RWPE1 (cell line): ENCODE measurements around the gene METTL14.

Experiments
- CTCF ChIA-PET: fragments of 350-600 bp; sonication (Branson Sonifier 250); formaldehyde crosslinking; extraction: SDS; loops from one replicate; lab custom pipeline; 2021; lab: Yijun Ruan, JAX
- POLR2A ChIA-PET: fragments of 400-600 bp; formaldehyde crosslinking; extraction: SDS; loops from one replicate; lab custom pipeline; 2020; ENCODE audit warnings: antibody characterized with exemption; ENCODE audit not compliant: low non-redundant PET; lab: Yijun Ruan, JAX
- DNase-seq: peaks from one replicate; pipeline ENCODE4 v3.0.0; 2012; ENCODE audit warnings: low spot score
- H3K27ac ChIP-seq: fragments of 450-650 bp; 2 replicates; pipeline ENCODE4 v1.5.1; 2017
- TF ChIP-seq, protein P1 (sequence below): fragments of 450-650 bp; conservative IDR thresholded peaks from 2 replicates; pipeline ENCODE4 v1.5.1; 2017; ENCODE audit warnings: low read depth, mild to moderate bottlenecking

METTL14 gene

DNA sequence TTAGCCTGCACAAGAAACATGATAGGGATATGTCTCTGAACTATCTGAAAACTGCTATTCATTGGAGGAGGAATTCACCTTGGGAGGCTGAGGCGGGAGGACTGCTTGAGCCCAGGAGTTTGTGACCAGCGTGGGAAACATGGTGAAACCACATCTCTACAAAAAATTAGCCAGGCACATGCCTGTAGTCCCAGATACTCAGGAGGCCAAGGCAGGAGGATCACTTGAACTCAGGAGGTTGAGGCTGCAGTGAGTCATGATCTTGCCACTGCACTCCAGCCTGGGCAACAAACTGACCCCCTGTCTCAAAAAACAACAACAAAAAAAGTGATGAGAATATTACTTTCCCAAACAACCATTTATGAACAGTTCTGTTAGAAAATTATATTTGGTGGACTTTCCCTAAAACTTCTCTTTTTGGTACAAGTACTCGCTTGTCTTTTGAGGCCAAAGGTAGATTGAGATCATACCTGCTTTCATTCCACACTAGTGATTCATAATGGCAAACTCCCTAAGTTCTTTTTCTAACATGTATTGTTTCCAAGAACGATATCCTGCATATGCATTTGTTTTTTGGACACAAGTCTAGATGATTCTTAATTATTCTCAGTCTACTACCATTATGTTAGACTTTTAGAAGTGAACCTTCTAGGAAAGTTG, 33.4 kb downstream of the METTL14 start:
- ChIA-PET CTCF (interaction anchor here (0.7 kb wide), 1 partner anchor 147 kb away, joined by 4 read pairs; no protein-coding TSS in a partner anchor), POLR2A (no interaction called here)
- DNase-seq = peak; percentile 58
- TF ChIP-seq, protein P1, sequence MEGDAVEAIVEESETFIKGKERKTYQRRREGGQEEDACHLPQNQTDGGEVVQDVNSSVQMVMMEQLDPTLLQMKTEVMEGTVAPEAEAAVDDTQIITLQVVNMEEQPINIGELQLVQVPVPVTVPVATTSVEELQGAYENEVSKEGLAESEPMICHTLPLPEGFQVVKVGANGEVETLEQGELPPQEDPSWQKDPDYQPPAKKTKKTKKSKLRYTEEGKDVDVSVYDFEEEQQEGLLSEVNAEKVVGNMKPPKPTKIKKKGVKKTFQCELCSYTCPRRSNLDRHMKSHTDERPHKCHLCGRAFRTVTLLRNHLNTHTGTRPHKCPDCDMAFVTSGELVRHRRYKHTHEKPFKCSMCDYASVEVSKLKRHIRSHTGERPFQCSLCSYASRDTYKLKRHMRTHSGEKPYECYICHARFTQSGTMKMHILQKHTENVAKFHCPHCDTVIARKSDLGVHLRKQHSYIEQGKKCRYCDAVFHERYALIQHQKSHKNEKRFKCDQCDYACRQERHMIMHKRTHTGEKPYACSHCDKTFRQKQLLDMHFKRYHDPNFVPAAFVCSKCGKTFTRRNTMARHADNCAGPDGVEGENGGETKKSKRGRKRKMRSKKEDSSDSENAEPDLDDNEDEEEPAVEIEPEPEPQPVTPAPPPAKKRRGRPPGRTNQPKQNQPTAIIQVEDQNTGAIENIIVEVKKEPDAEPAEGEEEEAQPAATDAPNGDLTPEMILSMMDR = no peak
- H3K27ac ChIP-seq = peak overlapping the region; percentile 65

DNA sequence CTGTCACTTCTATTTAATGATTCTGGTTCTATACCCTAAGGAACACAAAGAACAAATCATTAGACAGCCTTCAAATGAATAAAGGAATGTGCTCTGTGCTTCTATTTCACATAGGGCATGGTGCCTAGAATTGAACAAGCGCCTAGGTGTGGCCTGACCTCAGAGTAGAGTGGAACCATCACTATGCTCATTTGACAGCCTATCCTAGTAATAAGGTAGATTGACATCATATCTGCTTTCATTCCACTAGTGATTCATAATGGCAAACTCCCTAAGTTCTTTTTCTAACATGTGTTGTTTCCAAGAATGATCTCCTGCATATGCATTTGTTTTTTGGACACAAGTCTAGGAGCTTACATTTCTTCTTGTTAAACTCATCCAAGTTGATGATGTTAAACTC, 36.6 kb downstream of the METTL14 start:
- H3K27ac ChIP-seq = no peak overlapping the region
- ChIA-PET POLR2A (no interaction called here), CTCF (no interaction called here)
- DNase-seq = no peak
- TF ChIP-seq, protein P1 = no peak

DNA sequence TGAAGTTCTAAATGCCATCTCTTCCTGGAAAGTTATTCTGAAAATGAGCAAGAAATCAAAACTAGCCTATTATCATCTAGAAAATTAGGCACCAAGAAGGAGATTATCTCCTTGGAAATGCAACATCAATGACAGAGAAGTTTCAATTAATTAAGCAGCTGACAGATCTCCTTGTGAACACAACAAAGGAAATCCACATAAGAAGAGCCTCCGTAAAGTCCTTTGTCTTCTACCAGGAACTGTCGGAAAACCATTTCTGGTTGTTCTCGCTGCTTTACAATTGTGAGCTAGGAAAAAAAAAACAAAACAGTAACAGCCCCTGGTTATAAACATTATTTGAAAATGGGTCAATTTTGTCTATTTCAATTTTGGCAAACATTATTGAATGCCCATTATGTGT, 38.2 kb downstream of the METTL14 start:
- CTCF ChIA-PET = interaction anchor here (0.6 kb wide), 1 partner anchor 41 kb away, joined by 3 read pairs; no protein-coding TSS in a partner anchor
- DNase-seq = no peak
- POLR2A ChIA-PET = no interaction called here
- TF ChIP-seq, protein P1 = no peak
- no peak overlapping the region for H3K27ac ChIP-seq

DNA sequence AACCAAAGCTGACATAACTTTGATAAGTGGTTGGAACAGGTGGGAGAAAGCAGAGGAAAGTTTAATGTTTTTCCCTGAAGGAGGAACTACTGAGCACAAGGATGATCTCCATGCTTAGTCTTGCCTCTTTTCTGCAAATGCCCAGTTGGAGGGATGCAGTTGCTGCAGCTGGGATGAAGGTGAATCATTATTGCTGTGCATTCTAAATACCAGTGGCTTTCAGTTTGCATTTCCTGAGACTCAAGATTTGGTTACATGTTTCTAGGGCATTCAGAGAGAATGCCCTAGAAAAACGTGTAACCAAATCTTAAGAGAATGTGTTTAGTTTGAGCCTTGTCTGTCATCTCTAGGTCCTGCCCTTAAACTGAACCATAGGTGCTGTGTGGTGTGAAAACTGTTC, 42.2 kb downstream of the METTL14 start:
- ChIA-PET POLR2A (no interaction called here), CTCF (no interaction called here)
- no peak overlapping the region for H3K27ac ChIP-seq
- DNase-seq = no peak
- TF ChIP-seq, protein P1 = no peak

DNA sequence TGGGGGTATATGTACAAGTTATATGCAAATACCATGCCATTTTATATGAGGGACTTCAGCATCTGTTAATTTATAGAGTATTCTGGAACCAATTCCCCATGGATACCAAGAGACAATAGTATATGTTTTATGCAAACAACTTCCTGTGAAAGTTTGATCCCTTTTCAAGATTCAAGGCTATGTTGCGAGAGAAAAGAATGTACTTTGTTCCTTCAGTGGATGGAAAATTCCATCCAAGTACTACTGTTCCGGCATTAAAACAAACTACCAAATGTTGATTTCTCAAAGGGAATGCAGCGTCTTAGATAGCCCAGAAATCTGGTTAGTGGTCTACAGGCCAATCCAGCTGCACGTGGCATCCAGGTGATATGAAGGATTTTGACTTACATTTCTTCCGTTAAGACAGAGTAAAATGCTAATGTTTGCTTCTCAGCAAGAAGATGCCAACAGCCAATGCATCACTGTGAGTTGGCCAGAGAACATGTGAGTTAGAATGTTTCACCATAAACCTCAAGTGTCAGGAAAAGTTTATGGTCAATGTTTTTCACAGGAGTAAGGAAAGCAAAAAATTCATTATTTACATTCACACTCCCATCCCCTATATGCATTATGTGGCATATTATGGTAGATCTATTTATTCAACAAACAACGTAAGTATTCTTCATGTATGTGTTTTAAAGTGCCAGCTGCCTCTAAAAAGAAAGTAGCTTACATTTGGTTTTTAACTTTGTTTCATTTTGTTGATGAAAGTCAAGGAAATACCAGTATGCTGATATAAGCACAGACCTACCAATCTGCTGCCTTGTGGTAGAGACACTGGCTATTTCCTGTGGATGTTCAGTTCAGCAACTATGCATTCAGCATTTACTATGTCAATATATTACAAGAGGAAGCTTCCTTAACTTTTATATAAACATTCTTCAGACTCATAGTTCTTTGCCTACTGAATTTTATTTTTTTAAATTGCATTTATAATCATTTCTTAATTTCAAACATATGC, 44.4 kb downstream of the METTL14 start:
- DNase-seq = no peak
- TF ChIP-seq, protein P1 = no peak
- ChIA-PET CTCF (no interaction called here), POLR2A (no interaction called here)
- no peak overlapping the region for H3K27ac ChIP-seq

DNA sequence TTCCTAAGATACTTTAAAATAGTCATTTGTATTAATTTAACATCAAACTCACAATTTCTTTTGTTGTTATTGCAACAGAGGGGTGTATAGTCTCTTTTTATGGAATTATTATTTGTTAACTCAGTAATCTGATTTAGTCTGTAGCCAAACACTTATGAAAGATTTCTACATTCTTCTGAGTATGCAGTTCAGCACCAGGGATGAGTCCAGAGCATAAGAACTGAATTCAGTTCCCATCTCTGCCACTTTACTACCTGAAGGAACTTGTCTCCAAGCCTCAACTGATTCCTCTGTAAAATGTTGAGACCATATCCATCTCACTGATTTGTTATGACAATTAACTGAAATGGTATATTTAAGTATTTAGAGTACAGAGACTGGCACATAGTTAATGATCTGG, 45.5 kb downstream of the METTL14 start:
- ChIA-PET CTCF (no interaction called here), POLR2A (no interaction called here)
- no peak overlapping the region for H3K27ac ChIP-seq
- TF ChIP-seq, protein P1 = no peak
- DNase-seq = no peak
